HG03432 (cell line): ENCODE measurements around the gene LTF.

Experiments used
- ATAC-seq: cut with Tn5 transposase; IDR thresholded peaks from one replicate; pipeline ENCODE4 v1.9.1; 2021; ENCODE audit warnings: mild to moderate bottlenecking, moderate library complexity; ENCODE audit not compliant: unreplicated experiment

Gene LTF

DNA sequence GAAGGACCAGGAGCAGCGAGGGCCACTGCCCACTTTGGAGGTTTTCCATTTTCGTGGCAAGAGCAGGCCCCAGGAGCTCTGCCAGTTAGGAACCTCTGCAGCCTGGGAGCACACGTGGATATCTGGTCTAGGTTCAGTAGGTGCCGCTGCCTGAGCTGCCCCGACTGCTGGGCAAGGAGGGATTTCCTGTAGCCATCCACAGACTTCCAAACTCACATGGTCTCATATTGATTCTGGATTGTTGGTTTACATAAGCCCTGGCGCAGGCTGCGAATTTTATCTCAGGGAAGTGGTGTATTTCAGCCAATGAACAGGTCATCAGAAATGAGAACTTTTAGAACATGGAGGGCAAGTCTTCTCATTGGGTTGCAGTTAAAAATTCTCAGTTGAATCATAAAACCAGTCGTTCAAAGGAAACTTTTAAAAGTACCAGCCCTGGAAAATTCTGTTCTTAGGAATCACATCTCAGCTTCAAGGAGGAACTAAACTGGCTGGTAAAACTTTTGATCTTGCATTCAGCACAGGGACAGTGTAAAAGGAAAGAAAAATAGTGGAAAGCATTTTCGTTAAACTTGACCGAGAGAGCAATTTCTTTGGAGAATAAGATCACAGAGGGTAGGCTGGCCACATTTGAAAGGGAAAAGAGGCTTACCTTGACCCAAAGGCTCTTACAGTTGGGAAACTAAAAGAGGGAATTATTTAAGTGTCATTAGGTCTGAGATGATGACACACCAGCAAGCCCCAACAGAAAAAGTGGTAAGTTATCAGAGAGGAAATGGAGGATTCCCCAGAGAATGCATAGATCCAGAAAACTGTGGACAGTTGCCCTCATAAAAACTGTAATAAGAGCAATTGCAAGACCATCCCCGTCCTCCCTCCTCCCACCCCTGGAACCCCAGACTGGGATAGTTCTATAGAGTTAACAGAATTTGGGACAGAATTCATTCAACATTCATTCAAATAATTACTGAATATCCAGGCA is 26.7 kb upstream of the LTF start:
- no peak for ATAC-seq

- no peak for ATAC-seq
These were observed 25.8 kb upstream of the LTF start for GRCh38 chr3:46490338-46491084.

GRCh38 chr3:46489875-46490274 is 25.2 kb upstream of the LTF start:
- no peak for ATAC-seq

GRCh38 chr3:46489381-46489780 is 24.7 kb upstream of the LTF start:
- no peak for ATAC-seq

GRCh38 chr3:46488735-46489361 is 24.1 kb upstream of the LTF start:
- peak; percentile 94 for ATAC-seq

- no peak for ATAC-seq
These were observed 21.1 kb upstream of the LTF start for GRCh38 chr3:46485779-46486175.

DNA sequence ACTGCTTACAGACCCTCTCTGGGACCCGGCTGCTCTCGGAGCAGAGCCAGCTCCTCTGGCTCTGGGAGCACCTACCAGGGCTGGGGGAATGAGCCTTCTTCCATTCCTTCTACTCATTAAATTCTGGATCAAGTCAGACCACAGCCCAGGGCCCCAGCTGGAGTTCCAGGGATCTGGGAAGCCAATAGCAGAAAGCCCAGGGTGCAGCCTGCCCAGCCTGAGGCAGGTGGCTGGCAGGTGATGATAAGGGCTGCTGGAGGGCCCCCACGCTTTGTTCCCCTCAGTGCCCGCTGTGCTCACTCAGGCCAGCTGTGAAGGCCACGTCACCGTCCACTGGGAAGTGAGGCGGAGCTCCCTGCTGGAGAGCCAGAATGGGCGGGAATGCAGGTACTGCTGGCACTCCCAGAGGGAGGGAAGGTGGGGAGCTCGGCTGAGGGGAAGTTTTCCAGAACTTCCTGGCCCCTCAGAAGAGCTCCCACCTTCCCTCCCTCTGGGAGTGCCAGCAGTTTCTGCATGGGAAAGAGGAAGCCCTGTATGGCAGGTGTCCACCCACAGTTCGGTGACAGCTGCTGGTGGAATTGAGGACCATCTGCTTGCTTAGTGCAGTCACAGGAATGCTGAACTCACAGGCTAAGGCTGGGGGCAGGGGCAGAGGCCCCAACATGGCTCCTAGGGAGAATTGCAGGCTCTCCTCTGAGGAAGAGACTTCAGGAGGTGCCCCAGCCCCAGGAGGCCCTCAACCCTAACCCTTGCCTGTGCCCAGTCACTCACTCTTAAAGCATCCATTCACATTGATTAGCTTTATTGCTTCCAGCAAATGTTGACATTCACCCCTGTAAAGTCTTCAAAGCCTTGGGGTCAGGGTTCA is 20.4 kb upstream of the LTF start:
- ATAC-seq = no peak

GRCh38 chr3:46484388-46484787 is 19.7 kb upstream of the LTF start:
- no peak for ATAC-seq

GRCh38 chr3:46483825-46484224 is 19.1 kb upstream of the LTF start:
- no peak for ATAC-seq

DNA sequence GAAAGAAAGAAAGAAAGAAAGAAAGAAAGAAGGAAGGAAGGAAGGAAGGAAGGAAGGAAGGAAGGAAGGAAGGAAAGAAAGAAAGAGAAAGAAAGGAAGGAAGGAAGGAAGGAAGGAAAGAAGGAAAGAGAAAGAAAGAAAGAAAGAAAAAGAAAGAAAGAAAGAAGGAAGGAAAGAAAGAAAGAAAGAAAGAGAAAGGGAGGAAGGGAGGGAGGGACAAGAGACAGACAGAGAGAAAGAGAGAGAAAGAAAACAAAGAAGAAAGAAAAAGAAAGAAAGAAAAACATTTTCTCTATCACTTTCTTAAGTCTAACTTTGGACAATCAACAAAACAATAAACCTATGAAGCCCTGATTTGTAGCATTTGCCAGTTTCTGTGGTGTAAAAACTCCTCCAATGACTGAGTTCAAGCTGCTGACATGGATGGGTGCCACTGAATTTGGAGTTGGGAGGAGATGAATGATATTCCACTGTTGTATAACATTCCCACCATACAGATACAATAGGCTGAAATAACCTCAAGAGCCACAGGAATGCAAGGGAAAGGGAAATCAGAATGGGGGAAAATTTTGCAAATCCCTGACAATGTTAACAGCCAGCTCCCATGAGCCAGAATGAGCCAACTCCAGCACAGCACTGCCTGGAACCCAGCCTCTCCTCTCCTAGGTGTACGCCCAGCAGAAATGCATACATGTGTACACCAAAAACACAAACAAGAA is 18.1 kb upstream of the LTF start:
- no peak for ATAC-seq

GRCh38 chr3:46481636-46482035 is 16.9 kb upstream of the LTF start:
- ATAC-seq = no peak

DNA sequence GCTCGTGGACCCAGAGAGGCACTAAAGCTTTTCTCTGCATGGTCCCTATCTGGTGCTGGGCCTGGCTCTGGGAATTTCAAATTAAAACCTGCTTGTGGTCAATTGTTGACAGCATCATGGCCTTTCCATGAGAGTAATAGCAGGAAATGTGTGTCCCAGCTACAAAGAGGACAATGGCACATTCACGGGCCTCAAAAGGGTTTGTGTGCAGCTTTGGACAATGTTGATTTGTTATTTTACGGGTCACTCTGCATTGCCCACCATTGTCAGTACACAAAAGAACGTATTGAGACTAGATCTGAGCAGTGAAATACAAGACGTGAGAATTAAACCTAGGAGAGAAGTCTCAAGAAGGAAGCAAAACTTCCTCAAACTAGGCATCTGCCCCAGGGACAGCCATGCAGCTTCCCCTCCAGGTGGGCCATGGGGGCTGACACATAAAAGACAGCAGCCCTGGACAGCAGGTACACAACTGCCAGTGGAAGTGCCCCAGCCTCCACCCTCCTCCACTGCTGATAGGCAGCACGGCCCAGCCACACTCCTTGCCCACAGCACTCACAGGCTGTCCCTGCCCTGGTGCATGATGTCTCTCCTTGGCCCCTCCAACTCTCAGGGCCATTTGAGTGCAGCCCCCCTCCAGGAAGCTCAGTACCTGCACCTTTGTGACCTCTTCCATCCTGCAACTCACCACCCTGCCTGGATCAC is 15.9 kb upstream of the LTF start:
- no peak for ATAC-seq

DNA sequence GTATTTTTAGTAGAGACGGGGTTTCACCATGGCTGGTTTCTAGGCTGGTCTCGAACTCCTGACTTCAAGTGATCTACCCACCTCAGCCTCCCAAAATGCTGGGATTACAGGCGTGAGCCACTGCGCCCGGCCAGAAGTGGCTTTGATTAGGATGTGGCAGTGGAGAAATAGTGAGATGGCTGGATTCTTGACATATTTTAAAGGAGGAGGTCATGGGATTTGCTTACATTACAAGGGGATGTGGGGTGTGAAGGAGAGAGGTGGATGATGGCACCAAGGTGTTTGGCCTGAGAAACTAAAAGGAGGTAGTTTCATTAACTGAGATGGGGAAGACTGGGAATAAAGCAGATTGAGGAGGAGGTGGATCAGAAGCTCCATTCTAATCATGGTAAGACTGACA is 15.0 kb upstream of the LTF start:
- no peak for ATAC-seq

DNA sequence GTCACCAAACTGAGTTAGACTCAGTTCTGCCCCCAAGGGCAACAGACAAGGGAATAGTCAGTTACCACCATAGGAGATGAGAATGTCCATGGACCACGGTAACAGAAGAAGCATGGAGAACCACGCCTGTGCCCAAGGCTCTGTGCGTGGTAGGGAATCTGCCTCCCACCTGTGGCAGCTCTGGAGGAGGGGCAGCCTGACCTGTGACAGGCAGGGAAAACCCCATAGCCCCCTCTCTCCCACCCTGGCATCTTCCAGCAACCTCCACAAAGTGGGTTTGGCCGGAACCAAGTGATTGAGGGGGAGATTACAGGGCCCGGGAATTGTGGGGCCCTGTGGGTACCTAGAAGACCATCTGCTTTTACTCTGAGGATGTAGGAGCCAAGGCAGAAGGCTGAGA is 14.3 kb upstream of the LTF start:
- no peak for ATAC-seq

DNA sequence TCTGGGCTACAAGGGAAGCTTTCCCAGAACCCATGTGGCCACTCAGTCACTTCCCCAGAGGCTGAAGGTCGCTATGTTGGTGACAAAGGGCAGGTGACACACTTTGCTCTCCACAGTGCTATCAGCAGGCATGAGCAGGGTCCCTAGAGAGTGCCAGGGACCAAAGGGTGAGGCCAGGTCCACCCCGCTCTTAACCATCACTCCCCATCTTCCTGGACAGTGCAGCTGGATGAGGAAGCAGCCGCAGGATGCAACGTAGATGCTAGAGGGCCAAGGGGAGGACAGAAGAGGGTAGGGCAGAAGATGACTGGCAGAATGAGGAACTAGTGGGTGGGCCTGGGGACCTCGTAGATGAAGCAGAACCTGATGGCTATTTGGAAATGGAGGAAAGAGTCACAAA is 13.6 kb upstream of the LTF start:
- no peak for ATAC-seq

DNA sequence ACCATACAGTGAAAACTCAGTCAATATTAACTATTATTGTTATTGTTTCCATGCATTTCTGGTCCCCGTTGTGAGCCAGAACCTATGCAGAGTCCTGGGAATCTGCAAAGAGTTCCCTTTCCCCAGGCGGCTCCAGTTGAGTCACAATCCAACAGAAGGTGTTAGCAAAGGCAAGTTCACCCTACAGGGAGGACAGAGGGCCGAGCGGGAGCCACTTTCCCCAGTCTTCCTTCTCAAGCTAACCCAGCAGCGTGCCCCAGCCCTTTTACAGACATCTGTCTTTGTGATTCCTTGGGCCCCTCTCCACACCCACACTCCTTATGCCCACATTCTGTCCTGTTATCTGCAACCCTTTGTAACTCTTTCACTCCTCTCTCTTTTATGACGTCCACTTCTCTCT is 13.1 kb upstream of the LTF start:
- no peak for ATAC-seq

GRCh38 chr3:46477145-46477544 is 12.4 kb upstream of the LTF start:
- ATAC-seq = no peak

DNA sequence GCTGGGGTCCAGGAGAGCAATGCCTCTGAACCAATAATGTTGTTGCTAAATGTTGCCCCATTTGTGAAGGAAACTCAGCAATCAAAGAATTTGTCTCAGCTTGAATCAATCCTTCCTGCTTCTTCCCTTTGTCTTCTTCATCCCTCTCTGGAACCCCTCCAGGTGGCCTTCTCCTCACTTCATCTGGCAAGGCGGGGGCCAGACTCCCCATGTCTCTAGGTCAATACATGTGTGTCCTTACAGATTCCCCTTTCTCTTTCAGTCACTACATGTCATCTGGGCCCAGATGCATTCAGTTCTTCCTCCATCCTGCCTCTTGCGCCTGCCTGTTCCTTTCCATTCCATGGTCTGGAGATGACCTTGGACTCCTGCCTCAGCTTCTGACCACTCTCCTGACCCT is 8.0 kb upstream of the LTF start:
- no peak for ATAC-seq

GRCh38 chr3:46471371-46471914 is 6.7 kb upstream of the LTF start:
- ATAC-seq = no peak
